H9 (cell line): ENCODE data around the gene HDAC6. TPM values are rescaled to one million over a fixed set of nuclear protein-coding genes. Genes with fewer than 3 reads are reported as not detected.
"Not testable (repeated sequence)": the region's sequence is repeated elsewhere in the genome, so short reads cannot be mapped to it uniquely, and the experiment has no call there.

Experiments
- DNase-seq: peaks from one replicate; pipeline ENCODE4 v3.0.0-alpha.2; 2017
- H2AFZ ChIP-seq: one replicate; pipeline ENCODE4 v1.6.1; 2013; ENCODE audit warnings: mild to moderate bottlenecking, low read length, control low read depth, moderate library complexity
- H2AK5ac ChIP-seq: 2 replicates; pipeline ENCODE4 v1.6.1; 2013; ENCODE audit warnings: low read length, control low read depth, mixed read lengths; ENCODE audit not compliant: insufficient read length
- H2BK120ac ChIP-seq: one replicate; pipeline ENCODE4 v1.6.1; 2013; ENCODE audit warnings: low read depth, mild to moderate bottlenecking, low read length, control low read depth, inconsistent platforms; ENCODE audit not compliant: poor library complexity, severe bottlenecking
- H2BK12ac ChIP-seq: 2 replicates; pipeline ENCODE4 v1.6.1; 2013; ENCODE audit warnings: low read length, control low read depth, mixed read lengths, low read depth; ENCODE audit not compliant: insufficient read length
- H2BK15ac ChIP-seq: 2 replicates; pipeline ENCODE4 v1.6.1; 2013; ENCODE audit warnings: low read depth, low read length, control low read depth
- H2BK20ac ChIP-seq: one replicate; pipeline ENCODE4 v1.6.1; 2013; ENCODE audit warnings: low read depth, mild to moderate bottlenecking, low read length, control low read depth, inconsistent platforms; ENCODE audit not compliant: poor library complexity, severe bottlenecking
- H2BK5ac ChIP-seq: 2 replicates; pipeline ENCODE4 v1.6.1; 2013; ENCODE audit warnings: low read length, control low read depth, mixed read lengths; ENCODE audit not compliant: insufficient read length
- H3K14ac ChIP-seq: 2 replicates; pipeline ENCODE4 v1.6.1; 2013; ENCODE audit warnings: low read length, control low read depth; ENCODE audit not compliant: insufficient read depth
- H3K18ac ChIP-seq: 2 replicates; pipeline ENCODE4 v1.6.1; 2013; ENCODE audit warnings: low read depth, mild to moderate bottlenecking, mixed read lengths, low read length, control low read depth; ENCODE audit not compliant: insufficient read length
- H3K23ac ChIP-seq: 2 replicates; pipeline ENCODE4 v1.6.1; 2013; ENCODE audit warnings: low read length, control low read depth, mixed read lengths, low read depth; ENCODE audit not compliant: insufficient read length
- H3K23me2 ChIP-seq: 2 replicates; pipeline ENCODE4 v1.6.1; 2013; ENCODE audit warnings: low read depth, mild to moderate bottlenecking, mixed read lengths, low read length, control low read depth; ENCODE audit not compliant: insufficient read length, poor library complexity, severe bottlenecking
- H3K27ac ChIP-seq: 2 replicates; pipeline ENCODE4 v1.5.1; 2013; ENCODE audit warnings: low read length, control low read depth, mixed read lengths, low read depth; ENCODE audit not compliant: insufficient read length
- H3K27me3 ChIP-seq: 2 replicates; pipeline ENCODE4 v1.6.1; 2013; ENCODE audit warnings: low read length, control low read depth, inconsistent platforms; ENCODE audit not compliant: insufficient read depth
- H3K4ac ChIP-seq: 2 replicates; pipeline ENCODE4 v1.6.1; 2013; ENCODE audit warnings: low read depth, mild to moderate bottlenecking, control low read depth, inconsistent platforms, low read length, moderate library complexity
- H3K4me1 ChIP-seq: 2 replicates; pipeline ENCODE4 v1.6.1; 2013; ENCODE audit warnings: low read length, control low read depth, inconsistent platforms; ENCODE audit not compliant: insufficient read depth
- H3K4me2 ChIP-seq: 2 replicates; pipeline ENCODE4 v1.6.1; 2013; ENCODE audit warnings: low read length, control low read depth, mixed read lengths; ENCODE audit not compliant: insufficient read length, insufficient read depth
- H3K56ac ChIP-seq: 2 replicates; pipeline ENCODE4 v1.6.1; 2013; ENCODE audit warnings: low read depth, mild to moderate bottlenecking, mixed read lengths, low read length, control low read depth; ENCODE audit not compliant: insufficient read length
- H3K79me1 ChIP-seq: 2 replicates; pipeline ENCODE4 v1.6.1; 2013; ENCODE audit warnings: low read depth, mild to moderate bottlenecking, moderate library complexity, low read length, control low read depth, inconsistent platforms; ENCODE audit not compliant: insufficient read depth, poor library complexity, severe bottlenecking
- H3K79me2 ChIP-seq: 2 replicates; pipeline ENCODE4 v1.6.1; 2013; ENCODE audit warnings: low read length, control low read depth, inconsistent platforms; ENCODE audit not compliant: insufficient read depth
- H3K9ac ChIP-seq: 2 replicates; pipeline ENCODE4 v1.6.1; 2013; ENCODE audit warnings: low read length, control low read depth, mixed read lengths; ENCODE audit not compliant: insufficient read length; ENCODE audit errors: extremely low read depth
- H3K9me3 ChIP-seq: one replicate; pipeline ENCODE4 v1.6.1; 2013; ENCODE audit warnings: low read depth, low read length, inconsistent platforms; ENCODE audit not compliant: control insufficient read depth
- H3T11ph ChIP-seq: one replicate; pipeline ENCODE4 v1.6.1; 2013; ENCODE audit warnings: mild to moderate bottlenecking, low read length, control low read depth, inconsistent platforms
- H4K20me1 ChIP-seq: one replicate; pipeline ENCODE4 v1.6.1; 2013; ENCODE audit not compliant: control insufficient read depth, insufficient read length, insufficient read depth
- H4K5ac ChIP-seq: 2 replicates; pipeline ENCODE4 v1.6.1; 2013; ENCODE audit warnings: low read depth, mild to moderate bottlenecking, mixed read lengths, low read length, control low read depth; ENCODE audit not compliant: insufficient read length
- H4K8ac ChIP-seq: replicated peaks from 2 replicates; pipeline ENCODE4 v1.6.1; 2013; ENCODE audit warnings: low read length, control low read depth, mixed read lengths, low read depth; ENCODE audit not compliant: insufficient read length
- H4K91ac ChIP-seq: 2 replicates; pipeline ENCODE4 v1.6.1; 2013; ENCODE audit warnings: low read depth, mild to moderate bottlenecking, moderate library complexity, mixed read lengths, low read length, control low read depth; ENCODE audit not compliant: insufficient read length
- H3K27ac Mint-ChIP-seq, 3 experiments: 2 replicates in 2 of 3; 3 replicates in 1 of 3; pipeline ENCODE4 v1.8.0; 2020 to 2021; ENCODE audit warnings: mixed read lengths in 3 of 3, mild to moderate bottlenecking in 1 of 3, moderate library complexity in 1 of 3
- H3K27me3 Mint-ChIP-seq: 2 replicates; pipeline ENCODE4 v1.8.0; 2021; ENCODE audit warnings: low read depth, mild to moderate bottlenecking, moderate library complexity, mixed read lengths
- H3K36me3 Mint-ChIP-seq, 3 experiments: 2 replicates in 2 of 3; 3 replicates in 1 of 3; pipeline ENCODE4 v1.8.0; 2020 to 2021; ENCODE audit warnings: low read depth in 3 of 3, mixed read lengths in 3 of 3; ENCODE audit not compliant: insufficient read depth in 1 of 3
- H3K4me1 Mint-ChIP-seq, 2 experiments: 2 replicates each; pipeline ENCODE4 v1.8.0; 2020; ENCODE audit warnings: mixed read lengths in 2 of 2
- H3K4me3 Mint-ChIP-seq, 2 experiments: 2 replicates in 1 of 2; 3 replicates in 1 of 2; pipeline ENCODE4 v1.8.0; 2020 to 2021; ENCODE audit warnings: mild to moderate bottlenecking in 2 of 2, mixed read lengths in 2 of 2, moderate library complexity in 1 of 2
- H3K9me3 Mint-ChIP-seq, 2 experiments: 2 replicates in 1 of 2; 3 replicates in 1 of 2; pipeline ENCODE4 v1.8.0; 2020; ENCODE audit warnings: mild to moderate bottlenecking in 2 of 2, mixed read lengths in 2 of 2, moderate library complexity in 1 of 2
- WGBS: extraction: QIAGEN DNeasy Blood & Tissue Kit; methylation state at CpG from one replicate; pipeline ENCODE4 v1.1.7; 2013; ENCODE audit warnings: missing lambda C conversion rate, low lambda C conversion rate, mixed read lengths; ENCODE audit not compliant: insufficient read length; ENCODE audit errors: extremely low coverage; 5-methylcytosine and 5-hydroxymethylcytosine counted together
- total RNA-seq: library from RNA; stranded (reverse); gene quantifications from 2 replicates; pipeline ENCODE4 v1.2.1, GENCODE V29; 2021
- TF ChIP-seq, protein P1 (sequence below): fragments of 200-600 bp; sonication (generic); conservative IDR thresholded peaks from 3 replicates; pipeline ENCODE4 v1.8.0; 2021; ENCODE audit warnings: antibody characterized with exemption, mild to moderate bottlenecking

HDAC6 gene
- total RNA-seq, 1 experiment from 2014 or later = 52.8 TPM

DNA sequence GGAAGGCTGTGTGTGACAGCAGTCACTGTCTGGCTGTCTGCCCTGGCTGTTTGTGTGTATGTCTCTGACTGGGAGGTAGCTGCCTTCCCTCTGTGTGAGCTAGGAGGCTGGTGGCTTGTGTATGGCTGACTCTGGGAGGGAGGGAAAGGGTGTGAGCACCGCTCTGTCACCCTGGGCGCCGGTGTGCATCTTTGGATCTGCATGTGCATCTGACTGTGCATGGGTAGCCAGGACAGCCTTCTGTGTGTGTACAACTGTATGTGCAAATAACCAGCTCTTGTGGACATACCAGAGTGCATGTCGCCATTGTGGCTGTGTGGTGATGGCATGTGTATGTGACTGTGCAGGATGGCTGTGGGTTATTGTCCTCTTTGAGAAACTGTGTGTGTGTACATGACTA is 17.0 kb downstream of the HDAC6 start:
- no peaks in the 10 kb centered on the region for H3K23me2 ChIP-seq
- no peaks in the 10 kb centered on the region for H3K79me1 ChIP-seq
- H3K56ac ChIP-seq = no peak overlapping the region
- Mint-ChIP-seq H3K27me3 (peaks cover 3% of the 10 kb centered on the region), H3K9me3 (peaks cover 59 to 80% of the 10 kb centered on the region in 2 experiments), H3K4me3 (no peak overlapping the region), H3K4me1 (no peaks in the 10 kb centered on the region), H3K36me3 (peaks cover 15 to 52% (median 49%) of the 10 kb centered on the region in 3 experiments), H3K27ac (no peak overlapping the region)
- H3K79me2 ChIP-seq = no peaks in the 10 kb centered on the region
- H4K8ac ChIP-seq = no peak overlapping the region
- WGBS = no CpG with 5 or more reads among the region's 4 CpGs
- no peak overlapping the region for H3K23ac ChIP-seq
- no peak overlapping the region for H3K27ac ChIP-seq
- no peak overlapping the region for H3K4ac ChIP-seq
- H3K9ac ChIP-seq = no peak overlapping the region
- H2AFZ ChIP-seq = no peak overlapping the region
- H4K91ac ChIP-seq = no peak overlapping the region
- H4K20me1 ChIP-seq = no peaks in the 10 kb centered on the region
- no peaks in the 10 kb centered on the region for H3K27me3 ChIP-seq
- H2BK120ac ChIP-seq = no peak overlapping the region
- H4K5ac ChIP-seq = no peak overlapping the region
- no peak overlapping the region for H2AK5ac ChIP-seq
- no peak overlapping the region for H3K4me2 ChIP-seq
- no peak overlapping the region for H2BK12ac ChIP-seq
- H2BK15ac ChIP-seq = no peak overlapping the region
- H3T11ph ChIP-seq = no peak overlapping the region
- no peaks in the 10 kb centered on the region for H3K4me1 ChIP-seq
- no peak overlapping the region for H3K18ac ChIP-seq
- H2BK5ac ChIP-seq = no peak overlapping the region
- no peak overlapping the region for H3K14ac ChIP-seq
- DNase-seq = no peak
- TF ChIP-seq, protein P1, sequence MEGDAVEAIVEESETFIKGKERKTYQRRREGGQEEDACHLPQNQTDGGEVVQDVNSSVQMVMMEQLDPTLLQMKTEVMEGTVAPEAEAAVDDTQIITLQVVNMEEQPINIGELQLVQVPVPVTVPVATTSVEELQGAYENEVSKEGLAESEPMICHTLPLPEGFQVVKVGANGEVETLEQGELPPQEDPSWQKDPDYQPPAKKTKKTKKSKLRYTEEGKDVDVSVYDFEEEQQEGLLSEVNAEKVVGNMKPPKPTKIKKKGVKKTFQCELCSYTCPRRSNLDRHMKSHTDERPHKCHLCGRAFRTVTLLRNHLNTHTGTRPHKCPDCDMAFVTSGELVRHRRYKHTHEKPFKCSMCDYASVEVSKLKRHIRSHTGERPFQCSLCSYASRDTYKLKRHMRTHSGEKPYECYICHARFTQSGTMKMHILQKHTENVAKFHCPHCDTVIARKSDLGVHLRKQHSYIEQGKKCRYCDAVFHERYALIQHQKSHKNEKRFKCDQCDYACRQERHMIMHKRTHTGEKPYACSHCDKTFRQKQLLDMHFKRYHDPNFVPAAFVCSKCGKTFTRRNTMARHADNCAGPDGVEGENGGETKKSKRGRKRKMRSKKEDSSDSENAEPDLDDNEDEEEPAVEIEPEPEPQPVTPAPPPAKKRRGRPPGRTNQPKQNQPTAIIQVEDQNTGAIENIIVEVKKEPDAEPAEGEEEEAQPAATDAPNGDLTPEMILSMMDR = no peak
- no peak overlapping the region for H2BK20ac ChIP-seq
- H3K9me3 ChIP-seq = peaks cover 29% of the 10 kb centered on the region

DNA sequence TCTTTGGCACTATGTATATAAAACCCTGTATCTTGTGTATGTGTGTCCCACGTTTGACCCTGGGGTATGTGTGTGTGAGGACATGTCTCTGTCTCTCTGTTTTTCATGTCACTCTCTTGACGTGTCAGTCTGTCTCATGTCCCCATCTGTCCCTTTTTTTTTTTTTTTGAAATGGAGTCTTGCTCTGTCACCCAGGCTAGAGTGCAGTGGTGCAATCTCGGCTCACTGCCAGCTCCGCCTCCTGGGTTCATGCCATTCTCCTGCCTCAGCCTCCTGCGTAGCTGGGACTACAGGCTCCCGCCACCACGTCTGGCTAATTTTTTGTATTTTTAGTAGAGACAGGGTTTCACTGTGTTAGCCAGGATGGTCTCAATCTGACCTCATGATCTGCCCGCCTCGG is 17.5 kb downstream of the HDAC6 start:
- not testable (repeated sequence) for H3K27ac Mint-ChIP-seq, H3K4me2 ChIP-seq, H3K23me2 ChIP-seq, H3K4ac ChIP-seq, H3K27ac ChIP-seq, H3K27me3 Mint-ChIP-seq, H3K18ac ChIP-seq, H3K4me1 ChIP-seq, DNase-seq, H4K91ac ChIP-seq, H4K20me1 ChIP-seq, H2BK20ac ChIP-seq, H3K4me3 Mint-ChIP-seq, H2BK5ac ChIP-seq, H2BK12ac ChIP-seq, H3K14ac ChIP-seq, H4K5ac ChIP-seq, H3K79me1 ChIP-seq, H3K27me3 ChIP-seq, H4K8ac ChIP-seq, H3K4me1 Mint-ChIP-seq, H3K79me2 ChIP-seq, H2AFZ ChIP-seq, H3K9ac ChIP-seq, H2AK5ac ChIP-seq, H3T11ph ChIP-seq, H2BK120ac ChIP-seq, H2BK15ac ChIP-seq, H3K56ac ChIP-seq, H3K23ac ChIP-seq
- no CpG with 5 or more reads among the region's 9 CpGs for WGBS
- peaks cover 29% of the 10 kb centered on the region for H3K9me3 ChIP-seq
- H3K36me3 Mint-ChIP-seq = peaks cover 12 to 53% (median 49%) of the 10 kb centered on the region in 3 experiments
- H3K9me3 Mint-ChIP-seq = peaks cover 55 to 80% of the 10 kb centered on the region in 2 experiments
